PFSK-1 (cell line): ENCODE data around the gene NOC4L.

Experiments
- FOXP2 ChIP-seq: optimal IDR thresholded peaks from 2 replicates; pipeline ENCODE3; 2011; ENCODE audit warnings: borderline replicate concordance, control low read depth, inconsistent platforms; ENCODE audit not compliant: insufficient read depth; ENCODE audit errors: extremely low read length, extremely low read depth
- POLR2AphosphoS5 ChIP-seq: IDR thresholded peaks from 2 replicates; pipeline ENCODE4 v1.6.1; 2012; ENCODE audit warnings: low read depth, mild to moderate bottlenecking, control low read depth, low read length, moderate library complexity
- SIN3A ChIP-seq: IDR thresholded peaks from 2 replicates; pipeline ENCODE4 v1.6.1; 2012; ENCODE audit warnings: mild to moderate bottlenecking, low read length, moderate library complexity, borderline replicate concordance; ENCODE audit not compliant: insufficient read depth
- TAF1 ChIP-seq: IDR thresholded peaks from 2 replicates; pipeline ENCODE4 v1.6.1; 2012; ENCODE audit warnings: low read length, control low read depth, borderline replicate concordance; ENCODE audit not compliant: insufficient read depth
- TF ChIP-seq, protein P1 (sequence below), 2 experiments: IDR thresholded peaks; 2 replicates each; pipeline versions ENCODE4 v1.6.1 to v1.8.0; 2011 to 2012; ENCODE audit warnings: low read depth in 2 of 2, low read length in 2 of 2, control low read depth in 1 of 2, inconsistent platforms in 1 of 2, mild to moderate bottlenecking in 1 of 2, moderate library complexity in 1 of 2; ENCODE audit not compliant: insufficient read depth in 1 of 2

The NOC4L gene

DNA sequence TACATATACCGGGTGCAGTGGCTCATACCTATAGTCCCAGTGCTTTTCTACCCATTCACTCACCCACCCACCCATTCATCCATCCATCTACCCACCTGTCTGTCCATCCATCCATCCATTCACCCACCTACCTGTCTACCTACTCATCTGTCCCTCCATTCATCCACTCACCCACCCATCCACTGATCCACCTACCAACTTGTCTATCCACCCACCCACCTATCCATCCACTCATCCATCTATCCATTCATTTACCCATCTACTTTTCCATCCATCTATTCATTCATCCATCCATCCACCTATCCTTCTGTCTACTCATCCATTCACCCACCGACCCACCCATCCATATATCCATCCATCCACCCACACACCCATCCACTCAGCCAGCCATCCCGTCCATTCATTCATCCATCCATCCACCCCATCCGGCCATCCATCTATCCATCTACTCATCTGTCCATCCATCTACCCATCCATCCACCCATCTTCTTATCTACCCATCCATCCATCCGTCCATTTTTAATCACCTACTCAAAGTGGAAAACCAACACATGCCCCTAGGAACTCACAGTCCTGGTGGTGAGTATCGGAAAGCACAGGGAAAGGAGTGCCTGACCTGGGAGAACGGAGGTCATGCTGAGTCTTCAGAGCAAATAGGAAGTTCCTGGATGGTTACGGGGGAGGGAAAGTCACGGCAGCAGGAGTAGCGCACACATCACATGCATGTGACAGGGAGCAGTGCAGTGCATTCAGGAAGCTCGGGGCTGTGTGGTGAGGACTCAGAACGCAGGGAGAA is 20.1 kb upstream of the NOC4L start:
- TF ChIP-seq FOXP2: no peak
- no peak for TF ChIP-seq TAF1
- no peak for TF ChIP-seq POLR2AphosphoS5
- TF ChIP-seq, protein P1, sequence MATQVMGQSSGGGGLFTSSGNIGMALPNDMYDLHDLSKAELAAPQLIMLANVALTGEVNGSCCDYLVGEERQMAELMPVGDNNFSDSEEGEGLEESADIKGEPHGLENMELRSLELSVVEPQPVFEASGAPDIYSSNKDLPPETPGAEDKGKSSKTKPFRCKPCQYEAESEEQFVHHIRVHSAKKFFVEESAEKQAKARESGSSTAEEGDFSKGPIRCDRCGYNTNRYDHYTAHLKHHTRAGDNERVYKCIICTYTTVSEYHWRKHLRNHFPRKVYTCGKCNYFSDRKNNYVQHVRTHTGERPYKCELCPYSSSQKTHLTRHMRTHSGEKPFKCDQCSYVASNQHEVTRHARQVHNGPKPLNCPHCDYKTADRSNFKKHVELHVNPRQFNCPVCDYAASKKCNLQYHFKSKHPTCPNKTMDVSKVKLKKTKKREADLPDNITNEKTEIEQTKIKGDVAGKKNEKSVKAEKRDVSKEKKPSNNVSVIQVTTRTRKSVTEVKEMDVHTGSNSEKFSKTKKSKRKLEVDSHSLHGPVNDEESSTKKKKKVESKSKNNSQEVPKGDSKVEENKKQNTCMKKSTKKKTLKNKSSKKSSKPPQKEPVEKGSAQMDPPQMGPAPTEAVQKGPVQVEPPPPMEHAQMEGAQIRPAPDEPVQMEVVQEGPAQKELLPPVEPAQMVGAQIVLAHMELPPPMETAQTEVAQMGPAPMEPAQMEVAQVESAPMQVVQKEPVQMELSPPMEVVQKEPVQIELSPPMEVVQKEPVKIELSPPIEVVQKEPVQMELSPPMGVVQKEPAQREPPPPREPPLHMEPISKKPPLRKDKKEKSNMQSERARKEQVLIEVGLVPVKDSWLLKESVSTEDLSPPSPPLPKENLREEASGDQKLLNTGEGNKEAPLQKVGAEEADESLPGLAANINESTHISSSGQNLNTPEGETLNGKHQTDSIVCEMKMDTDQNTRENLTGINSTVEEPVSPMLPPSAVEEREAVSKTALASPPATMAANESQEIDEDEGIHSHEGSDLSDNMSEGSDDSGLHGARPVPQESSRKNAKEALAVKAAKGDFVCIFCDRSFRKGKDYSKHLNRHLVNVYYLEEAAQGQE (IDR thresholded peaks at IDR 0.05; ENCODE audit: insufficient read depth in 1 of 2, low read depth in 2 of 2, low read length in 2 of 2): no peak
- no peak for TF ChIP-seq SIN3A

DNA sequence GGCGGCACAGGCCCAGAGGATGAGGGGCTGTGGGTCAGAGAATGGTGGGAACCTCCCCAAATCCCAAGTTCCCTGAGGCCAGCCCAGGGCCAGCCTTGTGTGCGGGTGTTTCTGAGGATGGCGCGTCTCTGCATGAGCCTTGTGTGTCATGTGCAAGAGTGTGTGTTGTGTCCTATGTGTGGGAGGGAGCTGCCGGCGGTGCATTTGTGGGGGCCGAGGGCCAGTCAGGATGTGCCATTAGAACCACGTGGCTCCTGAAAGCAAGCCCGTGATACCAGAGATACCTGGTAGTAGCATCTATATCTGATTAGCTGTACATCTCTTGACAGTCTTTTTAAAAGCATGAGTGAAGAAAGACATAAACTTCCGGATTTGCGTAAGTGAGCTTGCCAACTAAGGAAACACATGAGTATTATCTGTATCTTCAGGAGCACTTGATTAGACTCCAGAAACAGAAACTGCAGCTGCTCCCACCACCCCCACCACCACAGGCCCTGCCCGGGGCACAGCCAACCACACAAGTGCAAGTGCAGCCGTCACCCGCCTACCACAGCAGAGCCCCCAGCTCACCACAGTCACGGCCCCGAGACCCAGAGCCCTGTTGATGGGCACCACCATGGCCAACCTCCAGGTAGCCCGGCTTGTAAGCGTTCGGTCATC is 19.4 kb upstream of the NOC4L start:
- TF ChIP-seq, protein P1 (IDR thresholded peaks at IDR 0.05; ENCODE audit: insufficient read depth in 1 of 2, low read depth in 2 of 2, low read length in 2 of 2): no peak
- TF ChIP-seq POLR2AphosphoS5: no peak

DNA sequence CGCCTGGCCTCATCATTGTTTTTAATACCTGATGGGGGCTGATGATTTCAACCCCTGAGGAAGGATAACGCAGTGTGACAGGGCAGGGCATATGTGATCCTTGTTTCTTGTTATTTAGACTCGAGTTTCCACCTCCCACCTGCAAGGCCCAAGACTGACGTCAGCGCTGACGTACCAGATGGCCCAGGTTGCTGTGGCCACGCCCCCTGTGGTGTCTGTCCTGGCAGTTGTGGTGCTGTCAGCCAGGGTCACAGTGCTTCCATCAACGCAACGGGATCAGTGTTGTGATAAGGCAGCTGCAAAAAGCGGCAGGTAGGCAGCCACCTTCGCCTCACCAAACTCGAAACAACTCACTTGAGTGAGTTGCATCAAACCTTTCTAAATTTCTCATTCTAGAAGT is 18.5 kb upstream of the NOC4L start:
- TF ChIP-seq POLR2AphosphoS5 (no peak), TAF1 (no peak)

- TF ChIP-seq SIN3A: no peak
- no peak for TF ChIP-seq FOXP2
- TF ChIP-seq, protein P1 (IDR thresholded peaks at IDR 0.05; ENCODE audit: insufficient read depth in 1 of 2, low read depth in 2 of 2, low read length in 2 of 2): no peak
- no peak for TF ChIP-seq POLR2AphosphoS5
- TF ChIP-seq TAF1: no peak
Measured at GRCh38 chr12:132127041-132127440, 17.2 kb upstream of the NOC4L start.

- TF ChIP-seq, protein P1 (IDR thresholded peaks at IDR 0.05; ENCODE audit: insufficient read depth in 1 of 2, low read depth in 2 of 2, low read length in 2 of 2): no peak
- no peak for TF ChIP-seq POLR2AphosphoS5
- no peak for TF ChIP-seq SIN3A
- no peak for TF ChIP-seq FOXP2
- TF ChIP-seq TAF1: no peak
Measured at GRCh38 chr12:132129007-132129406, 15.2 kb upstream of the NOC4L start.
